GM19099 (cell line): ENCODE data around the gene AATF.

Experiments
- POLR2A ChIP-seq: IDR thresholded peaks from 3 replicates; pipeline ENCODE4 v1.6.1; 2011; ENCODE audit warnings: low read depth; ENCODE audit not compliant: insufficient read length; ENCODE audit errors: extremely low read depth

The AATF gene

GRCh38 chr17:36936455-36937000 lies 12.2 kb upstream of the AATF start:
- TF ChIP-seq POLR2A, result no peak

GRCh38 chr17:36937001-36937958 lies 11.5 kb upstream of the AATF start, which contains the start of gene LHX1:
Gene LHX1 (plus strand): TSS chr17:36937475. CDS start chr17:36938198, 723 bp downstream.
- no peak for TF ChIP-seq POLR2A

- TF ChIP-seq POLR2A, result no peak
These were observed 10.7 kb upstream of the AATF start for GRCh38 chr17:36937959-36938565.

GRCh38 chr17:36938566-36939051 lies 10.1 kb upstream of the AATF start:
- no peak for TF ChIP-seq POLR2A

GRCh38 chr17:36939052-36939801 lies 9.5 kb upstream of the AATF start:
- no peak for TF ChIP-seq POLR2A

- TF ChIP-seq POLR2A, result no peak
These were observed 8.9 kb upstream of the AATF start for GRCh38 chr17:36939802-36940312.

GRCh38 chr17:36940313-36941264 lies 8.2 kb upstream of the AATF start:
- TF ChIP-seq POLR2A, result no peak

- no peak for TF ChIP-seq POLR2A
These were observed 7.3 kb upstream of the AATF start for GRCh38 chr17:36941265-36942010.

GRCh38 chr17:36942019-36942599 lies 6.6 kb upstream of the AATF start:
- TF ChIP-seq POLR2A, result no peak

GRCh38 chr17:36942631-36943125 lies 6.1 kb upstream of the AATF start:
- no peak for TF ChIP-seq POLR2A

GRCh38 chr17:36943250-36944191 lies 5.2 kb upstream of the AATF start:
- no peak for TF ChIP-seq POLR2A
